HS-5 (cell line): Measurements from ENCODE around the gene OR52K1.
"Not testable (repeated sequence)": the region's sequence is repeated elsewhere in the genome, so short reads cannot be mapped to it uniquely, and the experiment has no call there.

Source experiments
- DNase-seq: peaks from one replicate; pipeline ENCODE4 v3.0.0-alpha.2; 2012; ENCODE audit warnings: low read depth

OR52K1 gene

DNA sequence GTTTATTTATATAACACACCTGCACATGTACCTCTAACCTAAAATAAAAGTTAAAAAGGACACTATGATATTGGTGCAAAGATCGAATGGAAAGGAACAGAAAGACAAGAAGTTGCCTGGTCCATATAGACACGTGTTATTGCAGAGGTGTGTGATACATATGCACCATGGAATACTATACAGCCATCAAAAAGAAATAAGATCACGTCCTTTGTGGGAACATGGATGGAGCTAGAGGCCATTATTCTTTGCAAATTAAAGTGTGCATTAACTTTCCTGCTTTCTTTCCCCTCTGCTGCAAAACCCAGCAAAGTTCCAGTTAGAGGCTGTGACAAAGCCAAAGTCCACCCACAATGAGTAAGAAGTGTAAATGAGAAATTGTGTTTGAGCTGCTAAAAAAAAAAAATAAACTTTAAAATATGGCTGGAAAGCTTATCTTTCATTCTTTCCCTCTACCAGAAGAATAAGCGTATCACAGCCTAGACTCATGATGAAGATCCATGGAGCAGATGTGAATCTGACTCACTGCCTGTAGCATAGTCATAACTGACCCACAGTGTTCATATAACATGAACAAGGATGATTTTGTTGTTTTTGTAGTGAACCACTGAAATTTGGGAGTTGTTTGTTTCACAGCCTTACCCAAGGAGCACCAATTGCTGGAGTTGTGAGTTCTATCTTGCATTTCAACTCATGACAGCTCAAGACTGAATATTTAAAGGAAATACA, 9.6 kb downstream of the OR52K1 start:
- no peak for DNase-seq

- DNase-seq, result no peak
Observed at GRCh38 chr11:4493480-4493818, 11.0 kb downstream of the OR52K1 start.

GRCh38 chr11:4495487-4495886, 13.0 kb downstream of the OR52K1 start:
- no peak for DNase-seq

- DNase-seq, result no peak
Observed at GRCh38 chr11:4495986-4496385, 13.5 kb downstream of the OR52K1 start.

GRCh38 chr11:4496557-4497248, 14.3 kb downstream of the OR52K1 start:
- no peak for DNase-seq

GRCh38 chr11:4508886-4509285, 26.4 kb downstream of the OR52K1 start:
- DNase-seq, result no peak

DNA sequence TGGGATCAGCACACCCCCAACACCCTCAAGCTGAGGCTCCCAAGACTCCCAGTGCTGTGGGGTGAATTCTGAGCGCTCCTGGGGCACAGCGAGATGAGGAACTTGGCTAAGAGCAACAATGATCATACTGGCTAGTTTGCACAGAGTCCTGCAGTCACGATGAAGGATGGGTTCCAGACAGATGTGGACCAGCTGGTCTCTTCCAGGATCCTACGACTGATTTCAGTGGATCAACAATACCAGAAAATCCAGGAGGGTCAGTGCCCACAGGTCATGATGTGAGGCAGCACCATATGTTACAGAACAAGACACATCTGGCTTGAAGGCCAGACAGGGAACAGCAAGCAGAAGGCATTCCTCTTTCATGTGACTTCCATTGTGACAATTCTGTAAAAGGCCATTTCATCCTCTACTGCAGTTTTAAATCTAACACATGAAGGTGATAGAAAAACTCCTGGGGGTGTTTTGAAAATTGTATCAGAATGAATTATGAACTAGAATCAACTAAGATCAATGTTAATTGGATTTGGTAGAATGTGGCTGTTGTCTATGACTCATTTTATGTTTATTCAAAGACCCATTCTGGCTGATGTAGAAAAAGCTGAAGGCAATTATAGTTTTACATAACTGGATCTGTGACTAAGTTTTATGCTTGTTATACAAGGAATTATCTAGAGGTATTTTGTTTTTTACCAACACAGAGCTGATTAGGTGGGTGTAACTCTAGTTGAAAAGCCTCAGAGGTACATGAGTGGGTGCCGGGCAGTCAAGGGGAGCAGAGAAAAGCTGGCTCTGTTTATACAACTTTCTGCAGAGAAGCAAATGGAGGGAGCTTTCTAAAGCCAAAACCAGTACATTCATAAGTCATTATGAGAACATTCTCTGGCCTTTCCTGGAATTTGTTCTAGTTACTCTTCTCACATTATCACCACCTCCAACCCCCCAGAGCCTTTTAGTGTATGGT, 29.1 kb downstream of the OR52K1 start:
- DNase-seq, result no peak

GRCh38 chr11:4514196-4514595, 31.8 kb downstream of the OR52K1 start:
- DNase-seq, result no peak

DNA sequence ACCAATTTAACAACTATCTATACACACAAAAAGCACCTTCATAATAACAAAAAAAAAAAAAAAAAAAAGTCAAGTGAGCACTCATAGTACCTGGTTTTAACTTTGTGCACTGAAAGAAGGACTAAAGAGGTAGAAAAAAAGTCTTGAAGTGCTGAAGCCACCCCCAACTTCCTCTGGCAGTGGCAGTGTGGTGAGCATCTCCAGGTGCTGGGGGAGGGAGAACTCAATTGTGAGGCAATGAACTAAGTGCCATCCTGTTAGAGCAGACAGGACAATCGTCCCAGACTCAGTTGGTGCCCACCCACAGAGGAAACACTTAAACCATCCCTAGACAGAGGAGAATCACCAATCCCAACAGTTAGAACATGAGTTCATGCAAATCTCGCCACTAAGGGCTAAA, 39.9 kb downstream of the OR52K1 start:
- no peak for DNase-seq

GRCh38 chr11:4522752-4523151, 40.3 kb downstream of the OR52K1 start:
- DNase-seq, result no peak

GRCh38 chr11:4523666-4524065, 41.2 kb downstream of the OR52K1 start:
- DNase-seq, result no peak

DNA sequence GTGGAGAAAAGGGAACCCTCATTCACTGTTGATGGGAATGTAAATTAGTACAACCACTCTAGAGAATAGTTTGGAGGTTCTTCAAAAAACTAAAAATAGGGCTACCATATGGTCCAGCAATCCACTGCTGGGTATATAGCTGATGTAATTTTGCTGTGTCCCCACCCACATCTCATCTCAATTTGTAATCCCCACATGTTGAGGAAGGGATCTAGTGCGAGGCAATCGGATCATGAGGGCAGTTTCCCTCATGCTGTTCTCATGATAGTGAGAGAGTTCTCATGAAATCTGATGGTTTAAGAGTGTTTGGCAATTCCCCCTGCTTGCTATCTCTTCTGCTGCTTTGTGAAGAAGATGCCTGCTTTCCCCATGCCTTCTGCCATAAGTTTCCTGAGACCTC, 45.5 kb downstream of the OR52K1 start:
- DNase-seq, result no peak

- not testable (repeated sequence) for DNase-seq
Observed at GRCh38 chr11:4531686-4532085, 49.2 kb downstream of the OR52K1 start.

DNA sequence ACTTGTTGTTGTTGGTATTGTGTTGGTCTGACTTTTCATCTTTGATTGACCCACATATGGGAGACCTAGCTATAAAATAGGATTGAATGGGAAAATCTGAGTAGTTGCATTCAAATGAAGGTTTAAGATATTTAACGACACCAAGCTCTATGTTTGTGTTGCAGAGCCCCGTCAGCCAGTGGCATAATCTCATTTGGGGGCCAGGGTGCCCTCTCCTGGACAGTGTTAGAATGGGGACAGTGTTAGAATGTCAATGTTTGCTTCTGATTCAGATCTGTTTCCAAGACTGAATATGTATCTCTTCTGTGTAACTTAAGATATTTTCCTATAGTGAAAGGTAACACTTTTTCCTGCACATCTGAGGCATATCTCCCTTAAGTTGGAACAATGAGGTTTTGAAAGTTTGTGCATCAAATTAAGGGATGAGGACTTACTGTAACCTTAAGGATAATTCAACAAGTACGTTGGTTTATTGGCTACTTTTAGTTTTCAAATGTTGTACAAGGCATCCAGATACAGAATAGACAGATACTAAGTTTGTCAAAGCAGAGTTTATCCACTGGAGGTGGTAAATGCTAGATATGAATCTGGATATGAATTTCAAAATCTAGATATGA, 57.3 kb downstream of the OR52K1 start:
- no peak for DNase-seq

GRCh38 chr11:4541071-4541470, 58.6 kb downstream of the OR52K1 start:
- no peak for DNase-seq
